ENCODE measurements around the gene MIAT. TPM values are rescaled to one million over a fixed set of nuclear protein-coding genes. Genes with fewer than 3 reads are reported as not detected.
"Not testable (repeated sequence)": the region's sequence is repeated elsewhere in the genome, so short reads cannot be mapped to it uniquely, and the experiment has no call there.

Gene MIAT
- 0.07 and 0.10 TPM in 2 replicates for total RNA-seq (2014; rRNA removed; shearing (Covaris generic))
- 0.02 and 0.10 TPM in 2 replicates for polyA plus RNA-seq (2015; cell fraction: cytosol; rRNA removed)
- 0.41 and 0.65 TPM in 2 replicates for polyA plus RNA-seq (2015; cell fraction: nucleus; rRNA removed)

- no peak for DNase-seq (ENCODE audit: low read depth)
These were observed at the start of gene MIAT for GRCh38 chr22:26656891-26657851. TSS of gene MIAT (plus strand) at chr22:26657588.

- no peak for DNase-seq (ENCODE audit: low read depth)
These were observed 49.3 kb upstream of the MIAT start for GRCh38 chr22:26608129-26608528.

- DNase-seq (ENCODE audit: low read depth) = no peak
These were observed 48.1 kb upstream of the MIAT start for GRCh38 chr22:26609287-26609686.

GRCh38 chr22:26610072-26610958, 47.1 kb upstream of the MIAT start:
- DNase-seq (ENCODE audit: low read depth) = peak; percentile 96

GRCh38 chr22:26610996-26611395, 46.4 kb upstream of the MIAT start:
- DNase-seq (ENCODE audit: low read depth) = peak; percentile 78

- no peak for DNase-seq (ENCODE audit: low read depth)
These were observed 44.7 kb upstream of the MIAT start for GRCh38 chr22:26612652-26613051.

GRCh38 chr22:26613753-26614152, 43.6 kb upstream of the MIAT start:
- not testable (repeated sequence) for DNase-seq (ENCODE audit: low read depth)

- DNase-seq (ENCODE audit: low read depth) = no peak
These were observed 43.1 kb upstream of the MIAT start for GRCh38 chr22:26614322-26614721.

- DNase-seq (ENCODE audit: low read depth) = no peak
These were observed 42.2 kb upstream of the MIAT start for GRCh38 chr22:26615149-26615548.

GRCh38 chr22:26615830-26616435, 41.5 kb upstream of the MIAT start:
- no peak for DNase-seq (ENCODE audit: low read depth)

GRCh38 chr22:26616650-26617049, 40.7 kb upstream of the MIAT start:
- DNase-seq (ENCODE audit: low read depth) = no peak

- no peak for DNase-seq (ENCODE audit: low read depth)
These were observed 39.9 kb upstream of the MIAT start, which contains the start of gene CRYBB1 for GRCh38 chr22:26617271-26618199. TSS of gene CRYBB1 (minus strand) at chr22:26618027. CDS start at chr22:26616319, 1,708 bp downstream.

- no peak for DNase-seq (ENCODE audit: low read depth)
These were observed 38.9 kb upstream of the MIAT start for GRCh38 chr22:26618455-26618854.

GRCh38 chr22:26619510-26619909, 37.9 kb upstream of the MIAT start:
- no peak for DNase-seq (ENCODE audit: low read depth)

- DNase-seq (ENCODE audit: low read depth) = no peak
These were observed 37.2 kb upstream of the MIAT start for GRCh38 chr22:26620197-26620596.

GRCh38 chr22:26621663-26622062, 35.7 kb upstream of the MIAT start, which contains the start of gene CRYBA4:
TSS of gene CRYBA4 (plus strand) at chr22:26621963. CDS start at chr22:26622597, 634 bp downstream.
- no peak for DNase-seq (ENCODE audit: low read depth)

GRCh38 chr22:26623984-26624383, 33.4 kb upstream of the MIAT start:
- no peak for DNase-seq (ENCODE audit: low read depth)

GRCh38 chr22:26624803-26625202, 32.6 kb upstream of the MIAT start:
- no peak for DNase-seq (ENCODE audit: low read depth)

GRCh38 chr22:26629988-26630761, 27.2 kb upstream of the MIAT start:
- no peak for DNase-seq (ENCODE audit: low read depth)
